ENCODE measurements around the gene FRMPD4.

DNA sequence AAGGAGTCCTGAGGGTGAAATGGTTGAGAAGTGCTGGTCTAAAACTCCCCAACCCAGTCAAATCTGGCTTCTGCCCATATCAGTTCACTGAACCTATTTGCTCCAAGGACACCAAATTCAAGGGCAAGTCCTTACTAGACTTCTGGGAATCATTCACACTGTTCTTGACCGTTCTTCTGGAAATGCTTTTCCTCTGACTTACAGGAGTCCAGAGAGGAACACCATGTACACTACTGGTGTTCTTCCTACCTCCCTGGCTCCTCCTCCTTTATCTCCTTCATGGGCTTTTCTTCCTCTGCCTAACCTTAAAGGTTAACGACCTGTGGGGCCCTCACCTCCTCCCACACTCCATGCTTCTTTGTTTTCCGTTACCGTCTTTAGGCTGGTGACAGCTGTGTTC is 281.3 kb downstream of the FRMPD4 start:
- TF ChIP-seq, protein P1, sequence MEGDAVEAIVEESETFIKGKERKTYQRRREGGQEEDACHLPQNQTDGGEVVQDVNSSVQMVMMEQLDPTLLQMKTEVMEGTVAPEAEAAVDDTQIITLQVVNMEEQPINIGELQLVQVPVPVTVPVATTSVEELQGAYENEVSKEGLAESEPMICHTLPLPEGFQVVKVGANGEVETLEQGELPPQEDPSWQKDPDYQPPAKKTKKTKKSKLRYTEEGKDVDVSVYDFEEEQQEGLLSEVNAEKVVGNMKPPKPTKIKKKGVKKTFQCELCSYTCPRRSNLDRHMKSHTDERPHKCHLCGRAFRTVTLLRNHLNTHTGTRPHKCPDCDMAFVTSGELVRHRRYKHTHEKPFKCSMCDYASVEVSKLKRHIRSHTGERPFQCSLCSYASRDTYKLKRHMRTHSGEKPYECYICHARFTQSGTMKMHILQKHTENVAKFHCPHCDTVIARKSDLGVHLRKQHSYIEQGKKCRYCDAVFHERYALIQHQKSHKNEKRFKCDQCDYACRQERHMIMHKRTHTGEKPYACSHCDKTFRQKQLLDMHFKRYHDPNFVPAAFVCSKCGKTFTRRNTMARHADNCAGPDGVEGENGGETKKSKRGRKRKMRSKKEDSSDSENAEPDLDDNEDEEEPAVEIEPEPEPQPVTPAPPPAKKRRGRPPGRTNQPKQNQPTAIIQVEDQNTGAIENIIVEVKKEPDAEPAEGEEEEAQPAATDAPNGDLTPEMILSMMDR (conservative IDR thresholded peaks at IDR 0.05): no peak
- no peak for TF ChIP-seq EZH2 (IDR thresholded peaks at IDR 0.05; ENCODE audit: low read depth)

All from PC-9 (cell line).